ENCODE results near the gene GJD3.

DNA sequence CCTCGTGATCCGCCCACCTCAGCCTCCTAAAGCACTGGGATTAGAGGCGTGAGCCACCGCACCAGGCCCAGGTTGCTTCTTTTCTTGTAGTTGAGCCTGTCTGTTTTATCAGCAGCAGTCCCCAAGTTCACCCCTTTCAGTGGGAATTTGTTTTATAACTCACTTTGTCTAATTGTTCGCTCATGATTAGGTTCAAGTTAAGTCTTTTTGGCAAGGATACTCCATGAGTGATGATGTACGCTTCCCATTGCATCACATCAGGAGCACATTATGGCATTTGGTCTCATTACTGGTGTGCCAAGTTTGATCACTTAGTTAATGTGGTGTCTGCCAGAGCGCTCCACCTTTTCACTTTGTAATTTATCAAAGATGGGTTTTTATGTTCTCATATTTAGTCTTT, 14.4 kb upstream of the GJD3 start:
- TF ChIP-seq TAF1 (IDR thresholded peaks at IDR 0.05; ENCODE audit: borderline replicate concordance, insufficient read depth, low read length) = no peak
- TF ChIP-seq POLR2AphosphoS5 (IDR thresholded peaks at IDR 0.05; ENCODE audit: low read depth, low read length) = no peak
- TF ChIP-seq REST (IDR thresholded peaks at IDR 0.05; ENCODE audit: insufficient read depth in 1 of 2, low read depth in 2 of 2, low read length in 2 of 2) = no peak
- no peak for TF ChIP-seq SIN3A (IDR thresholded peaks at IDR 0.05; ENCODE audit: borderline replicate concordance, insufficient read depth, low read length)
